ENCODE results near the gene VCPKMT.

- TF ChIP-seq CTCF (IDR thresholded peaks at IDR 0.05; ENCODE audit: poor library complexity, severe bottlenecking) (no peak), EP300 (conservative IDR thresholded peaks at IDR 0.05; ENCODE audit: poor library complexity, severe bottlenecking) (no peak), POLR2AphosphoS5 (IDR thresholded peaks at IDR 0.05) (no peak), REST (IDR thresholded peaks at IDR 0.05; ENCODE audit: borderline replicate concordance) (no peak), EZH2 (IDR thresholded peaks at IDR 0.05; ENCODE audit: borderline replicate concordance, insufficient read depth, low read length, poor library complexity, severe bottlenecking) (no peak)
Observed at GRCh38 chr14:50156111-50156510, 39.7 kb upstream of the VCPKMT start.
